ENCODE measurements around the gene TPK1. TPM values are rescaled to one million over a fixed set of nuclear protein-coding genes. Genes with fewer than 3 reads are reported as not detected.

Gene TPK1
- total and polyA plus RNA-seq, 2 of the 4 experiments (the other 2 are of a cell fraction): 0.38 to 1.8 TPM

DNA sequence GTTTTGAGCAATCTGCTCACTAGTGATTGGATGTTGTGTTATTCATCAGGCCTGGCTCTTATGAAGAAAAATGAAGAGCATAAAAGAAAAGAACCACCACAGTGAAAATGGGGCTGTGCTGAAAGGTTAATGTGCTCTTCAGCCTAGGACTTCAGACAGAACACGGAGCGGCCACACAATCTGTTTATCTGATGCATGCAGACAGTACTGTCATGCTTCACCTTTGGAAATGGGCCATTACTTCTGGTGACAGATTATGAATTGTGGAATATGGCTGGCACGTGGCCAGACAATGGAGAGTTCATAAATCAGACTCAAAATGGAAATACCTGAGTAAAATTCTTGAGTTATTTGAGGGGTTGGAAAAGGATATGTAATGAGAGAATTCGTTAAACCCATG is 346.3 kb downstream of the TPK1 start:
- dilution Hi-C loops (cut with HindIII; ENCODE audit: low sequenced_read_pairs, unreplicated experiment) (no loop called here), intact Hi-C loops (cut with micrococcal nuclease) (no loop called here), in situ Hi-C loops (cut with MboI; ENCODE audit: low sequenced_read_pairs) (no loop called here)
- H2BK15ac ChIP-seq (ENCODE audit: low read depth, low read length): no peak overlapping the region
- TF ChIP-seq, protein P1, sequence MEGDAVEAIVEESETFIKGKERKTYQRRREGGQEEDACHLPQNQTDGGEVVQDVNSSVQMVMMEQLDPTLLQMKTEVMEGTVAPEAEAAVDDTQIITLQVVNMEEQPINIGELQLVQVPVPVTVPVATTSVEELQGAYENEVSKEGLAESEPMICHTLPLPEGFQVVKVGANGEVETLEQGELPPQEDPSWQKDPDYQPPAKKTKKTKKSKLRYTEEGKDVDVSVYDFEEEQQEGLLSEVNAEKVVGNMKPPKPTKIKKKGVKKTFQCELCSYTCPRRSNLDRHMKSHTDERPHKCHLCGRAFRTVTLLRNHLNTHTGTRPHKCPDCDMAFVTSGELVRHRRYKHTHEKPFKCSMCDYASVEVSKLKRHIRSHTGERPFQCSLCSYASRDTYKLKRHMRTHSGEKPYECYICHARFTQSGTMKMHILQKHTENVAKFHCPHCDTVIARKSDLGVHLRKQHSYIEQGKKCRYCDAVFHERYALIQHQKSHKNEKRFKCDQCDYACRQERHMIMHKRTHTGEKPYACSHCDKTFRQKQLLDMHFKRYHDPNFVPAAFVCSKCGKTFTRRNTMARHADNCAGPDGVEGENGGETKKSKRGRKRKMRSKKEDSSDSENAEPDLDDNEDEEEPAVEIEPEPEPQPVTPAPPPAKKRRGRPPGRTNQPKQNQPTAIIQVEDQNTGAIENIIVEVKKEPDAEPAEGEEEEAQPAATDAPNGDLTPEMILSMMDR (conservative IDR thresholded peaks at IDR 0.05; ENCODE audit: low read depth, low read length): no peak
- TF ChIP-seq FOS (IDR thresholded peaks at IDR 0.05; ENCODE audit: low read depth, low read length) (no peak), RFX5 (IDR thresholded peaks at IDR 0.05; ENCODE audit: low read depth, low read length) (no peak), MAFK (IDR thresholded peaks at IDR 0.05; ENCODE audit: low read depth, low read length) (no peak), SMC3 (IDR thresholded peaks at IDR 0.05; ENCODE audit: low read depth, low read length) (no peak), RCOR1 (IDR thresholded peaks at IDR 0.05; ENCODE audit: insufficient replicate concordance, low read length) (no peak), CHD1 (IDR thresholded peaks at IDR 0.05; ENCODE audit: low read depth, low read length) (no peak), NFE2L2 (IDR thresholded peaks at IDR 0.05; ENCODE audit: low read depth, low read length) (no peak), RAD21 (IDR thresholded peaks at IDR 0.05; ENCODE audit: low read length) (no peak), POLR2A (IDR thresholded peaks at IDR 0.05; ENCODE audit: low read depth, low read length) (no peak), MXI1 (IDR thresholded peaks at IDR 0.05; ENCODE audit: borderline replicate concordance, low read depth, low read length) (no peak)
- no peak overlapping the region for H2BK20ac ChIP-seq (ENCODE audit: low read depth, low read length)
- no peaks in the 10 kb centered on the region for H3K27me3 ChIP-seq (ENCODE audit: control insufficient read depth, insufficient read depth, low read length)
- H3K36me3 ChIP-seq (ENCODE audit: control insufficient read depth, insufficient read depth, low read length): no peaks in the 10 kb centered on the region
- no peaks in the 10 kb centered on the region for H3K9me1 ChIP-seq (ENCODE audit: insufficient read depth, low read length)
- no peaks in the 10 kb centered on the region for H3K79me1 ChIP-seq (ENCODE audit: low read depth in 1 of 2, low read length in 2 of 2)
- no peak overlapping the region for H3K27ac ChIP-seq (ENCODE audit: insufficient read depth, low read length)
- no peak overlapping the region for H4K91ac ChIP-seq (ENCODE audit: insufficient read depth, low read depth, low read length)
- H2AK9ac ChIP-seq (replicated peaks; ENCODE audit: low read depth, low read length, poor library complexity): no peak overlapping the region
- CTCF ChIA-PET: no interaction called here
- no peak overlapping the region for H3K23ac ChIP-seq (ENCODE audit: low read depth, low read length)
- 50% methylated on average over 2 of the region's 4 CpGs; no CpG with 5 or more reads in 1 of the 2 experiments for WGBS, 2 experiments (ENCODE audit: extremely low coverage in 2 of 2, insufficient read length in 1 of 2)
- H2BK120ac ChIP-seq (ENCODE audit: low read depth, low read length): no peak overlapping the region
- H3K4me1 ChIP-seq (ENCODE audit: control insufficient read depth, insufficient read depth, low read length): no peaks in the 10 kb centered on the region
- ATAC-seq (ENCODE audit: low read depth) (no peak), DNase-seq (no peak)
- no peak overlapping the region for H3K14ac ChIP-seq (replicated peaks; ENCODE audit: low read depth, low read length)
- H2AK5ac ChIP-seq (ENCODE audit: low read depth, low read length): no peak overlapping the region
- no peak overlapping the region for H4K5ac ChIP-seq (ENCODE audit: low read depth, low read length)
- H3K56ac ChIP-seq (ENCODE audit: extremely low read depth, insufficient read depth, low read length): no peak overlapping the region
- no peak overlapping the region for H3K4me3 ChIP-seq (ENCODE audit: insufficient read depth, low read depth, low read length)
- no peak overlapping the region for H3K9ac ChIP-seq (ENCODE audit: low read depth, low read length)
- H2BK5ac ChIP-seq (ENCODE audit: low read depth, low read length, poor library complexity, severe bottlenecking): no peak overlapping the region
- peaks cover 12% of the 10 kb centered on the region for H3K9me3 ChIP-seq (ENCODE audit: control insufficient read depth, insufficient read depth, low read length)
- H3K18ac ChIP-seq (ENCODE audit: low read depth, low read length): no peak overlapping the region
- no peak overlapping the region for H3K4ac ChIP-seq (ENCODE audit: low read depth, low read length)
- no peak overlapping the region for H3K4me2 ChIP-seq (ENCODE audit: low read depth, low read length)
- no peaks in the 10 kb centered on the region for H4K20me1 ChIP-seq (ENCODE audit: insufficient read depth, low read length)
- POLR2A ChIA-PET (ENCODE audit: unreplicated experiment): no interaction called here
- no peak overlapping the region for H4K8ac ChIP-seq (ENCODE audit: low read depth in 2 of 2, low read length in 2 of 2)
- H2AFZ ChIP-seq (replicated peaks; ENCODE audit: low read length, poor library complexity): no peak overlapping the region
- no TSS peak for BruUV-seq (replicated peaks)
